Hepatocyte (in vitro differentiated cells): ENCODE data around the gene TPST1. TPM values are rescaled to one million over a fixed set of nuclear protein-coding genes. Genes with fewer than 3 reads are reported as not detected.

ENCODE experiments used
- DNase-seq: peaks from one replicate; pipeline ENCODE4 v3.0.0-alpha.2; 2016; ENCODE audit warnings: low spot score
- H2AFZ ChIP-seq: fragments of 200-600 bp; sonication (generic); 2 replicates; pipeline ENCODE4 v1.6.0; 2016; ENCODE audit warnings: antibody characterized with exemption, mild to moderate bottlenecking
- H3K27ac ChIP-seq: fragments of 200-600 bp; sonication (generic); 2 replicates; pipeline ENCODE4 v1.5.1; 2016; ENCODE audit warnings: mild to moderate bottlenecking
- H3K27me3 ChIP-seq: fragments of 200-600 bp; sonication (generic); 2 replicates; pipeline ENCODE4 v1.6.1; 2016
- H3K36me3 ChIP-seq: fragments of 200-600 bp; sonication (generic); replicated peaks from 2 replicates; pipeline ENCODE4 v1.5.1; 2016; ENCODE audit warnings: low read depth; ENCODE audit not compliant: insufficient read depth
- H3K4me1 ChIP-seq: fragments of 200-600 bp; sonication (generic); 2 replicates; pipeline ENCODE4 v1.5.1; 2016; ENCODE audit warnings: mild to moderate bottlenecking, moderate library complexity; ENCODE audit not compliant: insufficient read depth
- H3K4me2 ChIP-seq: fragments of 200-600 bp; sonication (generic); 2 replicates; pipeline ENCODE4 v1.6.0; 2016
- H3K4me3 ChIP-seq: fragments of 200-600 bp; sonication (generic); 2 replicates; pipeline ENCODE4 v1.5.1; 2016; ENCODE audit warnings: mild to moderate bottlenecking
- H3K79me2 ChIP-seq: fragments of 200-600 bp; sonication (generic); 2 replicates; pipeline ENCODE4 v1.6.0; 2017; ENCODE audit warnings: mild to moderate bottlenecking
- H3K9me2 ChIP-seq: fragments of 200-600 bp; sonication (generic); replicated peaks from 2 replicates; pipeline ENCODE4 v1.6.0; 2017; ENCODE audit warnings: mild to moderate bottlenecking; ENCODE audit not compliant: insufficient read depth
- H3K9me3 ChIP-seq: fragments of 200-600 bp; sonication (generic); 2 replicates; pipeline ENCODE4 v1.5.1; 2016; ENCODE audit warnings: low read depth, mild to moderate bottlenecking
- H4K20me1 ChIP-seq: fragments of 200-600 bp; sonication (generic); 2 replicates; pipeline ENCODE4 v1.6.0; 2016; ENCODE audit warnings: mild to moderate bottlenecking; ENCODE audit not compliant: insufficient read depth, poor library complexity, severe bottlenecking
- EZH2 ChIP-seq: fragments of 200-600 bp; sonication (generic); IDR thresholded peaks from 2 replicates; pipeline ENCODE4 v1.6.1; 2016; ENCODE audit warnings: antibody characterized with exemption, mild to moderate bottlenecking, borderline replicate concordance
- EZH2phosphoT487 ChIP-seq: fragments of 200-600 bp; sonication (generic); IDR thresholded peaks from one replicate; pipeline ENCODE4 v1.6.1; 2018; ENCODE audit warnings: antibody characterized with exemption, mild to moderate bottlenecking, low read depth, moderate library complexity; ENCODE audit not compliant: unreplicated experiment, severe bottlenecking
- WGBS: methylation state at CpG from one replicate; pipeline ENCODE4 v1.1.6; 2016; ENCODE audit warnings: low lambda C conversion rate; ENCODE audit errors: missing lambda C conversion rate; 5-methylcytosine and 5-hydroxymethylcytosine counted together
- polyA plus RNA-seq: library from polyadenylated mRNA; unstranded; fragments of >200 nt; fragmentation: Nextera tagmentation; extraction: Ambion mirVana; gene quantifications from 2 replicates; pipeline ENCODE4 v1.2.1, GENCODE V29; 2016
- total RNA-seq: library from RNA; depleted of rRNA; stranded (reverse); fragments of >200 nt; gene quantifications from 2 replicates; pipeline ENCODE4 v1.2.3, GENCODE V29; 2014
- TF ChIP-seq, protein P1 (sequence below): fragments of 200-600 bp; sonication (generic); IDR thresholded peaks from 2 replicates; pipeline ENCODE4 v1.5.1; 2016; ENCODE audit warnings: antibody characterized with exemption, mild to moderate bottlenecking; ENCODE audit not compliant: poor library complexity

TPST1 gene
- total and polyA plus RNA-seq, 2 experiments from 2014 or later: 85.2 to 91.2 TPM

DNA sequence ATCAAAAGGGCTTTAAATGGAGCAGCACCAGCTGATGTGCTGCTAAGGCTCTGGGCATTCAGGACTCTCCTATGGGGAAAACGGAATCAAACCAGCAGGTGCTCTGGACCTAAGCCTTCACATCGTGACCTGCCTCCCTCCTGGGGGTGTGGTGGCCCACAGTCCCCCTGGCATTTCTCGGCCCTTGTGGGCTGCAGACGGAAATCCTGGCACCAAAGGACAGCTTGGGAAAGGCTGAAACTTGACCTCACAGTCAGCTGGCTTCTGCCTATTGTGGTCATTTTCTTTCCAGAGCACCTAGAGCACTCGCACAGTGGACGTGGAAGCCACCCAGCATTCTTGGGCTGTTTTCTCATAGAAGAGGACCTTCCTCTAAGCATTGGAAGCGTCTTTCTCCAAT lies 74.8 kb downstream of the TPST1 start:
- no peak overlapping the region for H2AFZ ChIP-seq
- TF ChIP-seq EZH2phosphoT487: no peak
- TF ChIP-seq, protein P1, sequence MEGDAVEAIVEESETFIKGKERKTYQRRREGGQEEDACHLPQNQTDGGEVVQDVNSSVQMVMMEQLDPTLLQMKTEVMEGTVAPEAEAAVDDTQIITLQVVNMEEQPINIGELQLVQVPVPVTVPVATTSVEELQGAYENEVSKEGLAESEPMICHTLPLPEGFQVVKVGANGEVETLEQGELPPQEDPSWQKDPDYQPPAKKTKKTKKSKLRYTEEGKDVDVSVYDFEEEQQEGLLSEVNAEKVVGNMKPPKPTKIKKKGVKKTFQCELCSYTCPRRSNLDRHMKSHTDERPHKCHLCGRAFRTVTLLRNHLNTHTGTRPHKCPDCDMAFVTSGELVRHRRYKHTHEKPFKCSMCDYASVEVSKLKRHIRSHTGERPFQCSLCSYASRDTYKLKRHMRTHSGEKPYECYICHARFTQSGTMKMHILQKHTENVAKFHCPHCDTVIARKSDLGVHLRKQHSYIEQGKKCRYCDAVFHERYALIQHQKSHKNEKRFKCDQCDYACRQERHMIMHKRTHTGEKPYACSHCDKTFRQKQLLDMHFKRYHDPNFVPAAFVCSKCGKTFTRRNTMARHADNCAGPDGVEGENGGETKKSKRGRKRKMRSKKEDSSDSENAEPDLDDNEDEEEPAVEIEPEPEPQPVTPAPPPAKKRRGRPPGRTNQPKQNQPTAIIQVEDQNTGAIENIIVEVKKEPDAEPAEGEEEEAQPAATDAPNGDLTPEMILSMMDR: no peak
- TF ChIP-seq EZH2: no peak
- no peaks in the 10 kb centered on the region for H3K9me3 ChIP-seq
- no peak overlapping the region for H3K27ac ChIP-seq
- H3K4me2 ChIP-seq: no peak overlapping the region
- WGBS: 96% methylated on average over 7 of the region's 7 CpGs
- peaks cover 87% of the 10 kb centered on the region for H3K79me2 ChIP-seq
- H3K4me3 ChIP-seq: no peak overlapping the region
- H3K36me3 ChIP-seq: no peaks in the 10 kb centered on the region
- no peaks in the 10 kb centered on the region for H4K20me1 ChIP-seq
- H3K4me1 ChIP-seq: peaks cover 4% of the 10 kb centered on the region
- no peaks in the 10 kb centered on the region for H3K27me3 ChIP-seq
- no peaks in the 10 kb centered on the region for H3K9me2 ChIP-seq
- DNase-seq: no peak

DNA sequence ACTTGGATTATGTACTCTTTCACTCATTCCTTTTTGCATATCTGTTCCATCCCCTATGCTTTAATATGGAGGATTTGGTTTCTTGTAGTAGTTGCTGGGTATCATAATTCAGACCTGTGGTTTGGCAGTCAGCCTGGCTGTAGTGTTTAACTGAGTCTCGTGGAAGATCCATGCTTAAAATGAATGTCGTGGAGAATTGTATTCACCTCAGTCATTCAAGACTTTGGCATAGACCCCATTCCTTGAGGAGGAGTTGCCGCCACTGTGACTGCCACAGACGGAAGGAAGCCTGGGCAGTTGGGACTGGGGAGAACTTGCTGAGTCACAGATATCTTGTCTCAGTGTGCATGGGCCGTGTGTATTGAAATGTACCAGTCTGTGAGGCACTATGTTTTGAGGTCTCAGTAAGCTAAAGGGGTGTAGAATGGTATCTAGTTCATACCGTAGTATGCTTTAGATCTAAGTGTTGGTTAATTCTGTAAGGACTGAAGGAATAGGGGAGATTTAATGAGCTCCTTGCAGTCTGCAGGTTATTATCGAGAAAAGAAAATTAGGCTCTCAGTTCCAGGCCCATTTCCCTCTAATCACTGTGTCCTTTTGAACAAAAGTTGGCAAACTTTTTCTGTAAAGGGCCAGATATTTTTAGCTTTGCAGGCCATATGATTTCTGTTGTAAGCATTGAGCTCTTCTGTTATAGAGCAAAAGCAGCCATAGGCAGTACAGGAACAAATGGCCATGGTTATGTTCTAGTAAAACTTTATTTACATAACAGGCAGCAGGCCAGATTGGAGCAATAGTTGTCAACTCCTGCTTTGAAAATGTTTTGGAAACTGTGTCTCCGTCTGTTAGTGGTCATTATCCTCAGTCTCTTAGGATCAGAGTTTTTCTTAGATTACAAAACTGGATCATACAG lies 76.8 kb downstream of the TPST1 start:
- no peaks in the 10 kb centered on the region for H3K27me3 ChIP-seq
- TF ChIP-seq, protein P1: no peak
- TF ChIP-seq EZH2 (no peak), EZH2phosphoT487 (no peak)
- no peaks in the 10 kb centered on the region for H3K36me3 ChIP-seq
- WGBS: 53% methylated on average over 8 of the region's 8 CpGs
- peak overlapping the region; percentile 62 for H3K27ac ChIP-seq
- H2AFZ ChIP-seq: no peak overlapping the region
- H3K4me2 ChIP-seq: peak overlapping the region; percentile 23
- no peaks in the 10 kb centered on the region for H3K9me2 ChIP-seq
- H3K79me2 ChIP-seq: peaks cover 84% of the 10 kb centered on the region
- peaks cover 4% of the 10 kb centered on the region for H3K4me1 ChIP-seq
- H3K9me3 ChIP-seq: no peaks in the 10 kb centered on the region
- H3K4me3 ChIP-seq: no peak overlapping the region
- no peaks in the 10 kb centered on the region for H4K20me1 ChIP-seq
- peak; percentile 27 for DNase-seq

DNA sequence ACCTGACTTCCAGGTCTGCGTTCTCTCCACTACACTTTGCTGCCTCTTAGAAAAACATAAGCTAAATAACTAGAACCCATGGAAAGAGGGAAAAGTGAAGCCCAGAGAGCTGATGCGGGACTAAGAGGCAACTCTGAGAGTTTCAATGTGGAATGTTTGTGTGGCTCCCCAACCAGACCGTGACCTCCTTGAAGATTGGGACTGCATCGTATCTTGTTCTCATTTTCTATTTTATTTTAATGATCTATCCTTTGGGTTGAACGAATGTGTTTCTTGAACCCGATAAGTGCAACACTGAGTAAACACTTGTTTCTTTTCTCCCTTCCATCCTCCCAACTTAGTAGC lies 77.4 kb downstream of the TPST1 start:
- Histone ChIP-seq H3K27ac (peak overlapping the region; percentile 62), H3K4me1 (peaks cover 4% of the 10 kb centered on the region), H3K4me2 (peak overlapping the region; percentile 23), H3K9me3 (no peaks in the 10 kb centered on the region), H3K36me3 (no peaks in the 10 kb centered on the region), H4K20me1 (no peaks in the 10 kb centered on the region), H3K9me2 (no peaks in the 10 kb centered on the region), H3K79me2 (peaks cover 78% of the 10 kb centered on the region), H3K27me3 (no peaks in the 10 kb centered on the region), H3K4me3 (no peak overlapping the region), H2AFZ (no peak overlapping the region)
- DNase-seq: no peak
- 83% methylated on average over 6 of the region's 6 CpGs for WGBS
- TF ChIP-seq, protein P1: no peak
- TF ChIP-seq EZH2phosphoT487 (no peak), EZH2 (no peak)
